CD4-positive, alpha-beta T cell treated with Interleukin-12 subunit alpha and Interleukin-12 subunit beta, for 1 hour (primary cell): ENCODE data around the gene ATP5F1C.

Experiments
- DNase-seq: peaks from one replicate; pipeline ENCODE4 v3.0.0-alpha.2; 2020

Gene ATP5F1C

GRCh38 chr10:7853890-7854289 is 65.9 kb downstream of the ATP5F1C start:
- DNase-seq: no peak

GRCh38 chr10:7855205-7855604 is 67.2 kb downstream of the ATP5F1C start:
- DNase-seq: no peak

- DNase-seq: no peak
Observed at GRCh38 chr10:7856678-7857077, 68.7 kb downstream of the ATP5F1C start.

GRCh38 chr10:7857262-7857661 is 69.3 kb downstream of the ATP5F1C start:
- no peak for DNase-seq
